GM13976 (cell line): Measurements from ENCODE around the gene GNG11.

Experiments used
- DNase-seq: peaks from one replicate; pipeline ENCODE4 v3.0.0; 2012; ENCODE audit warnings: low spot score
- in situ Hi-C: fragments of 300-500 bp; cut with MboI; formaldehyde crosslinking; loops from one replicate; pipeline ENCODE4 v1.12.0; 2022; ENCODE audit warnings: low sequenced_read_pairs, mixed read lengths, inconsistent platforms; ENCODE audit not compliant: unreplicated experiment
- TF ChIP-seq, protein P1 (sequence below): IDR thresholded peaks from 2 replicates; pipeline ENCODE4 v1.5.1; 2012; ENCODE audit warnings: borderline replicate concordance, mild to moderate bottlenecking; ENCODE audit not compliant: insufficient read depth; ENCODE audit errors: extremely low read depth, missing control alignments, control extremely low read depth

Gene GNG11

DNA sequence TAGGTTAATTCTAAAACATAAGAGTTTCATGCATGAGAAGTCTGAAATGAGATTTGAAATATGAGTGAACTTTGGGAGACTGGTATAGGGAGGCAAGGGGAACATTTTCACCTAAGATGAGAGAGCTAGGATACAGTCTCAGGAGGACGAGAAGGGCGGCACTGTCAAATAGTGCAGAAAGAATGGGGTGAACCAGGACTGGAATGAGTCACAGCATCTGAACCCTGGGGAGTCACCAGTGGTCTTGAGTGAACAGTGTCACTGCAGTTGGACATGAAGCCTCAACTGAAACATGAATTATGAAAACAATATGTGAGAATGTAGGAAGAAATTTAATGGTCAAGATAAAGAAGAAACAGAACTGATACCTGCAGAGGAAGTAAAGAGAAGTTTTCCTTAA is 33.8 kb downstream of the GNG11 start:
- DNase-seq: no peak
- TF ChIP-seq, protein P1, sequence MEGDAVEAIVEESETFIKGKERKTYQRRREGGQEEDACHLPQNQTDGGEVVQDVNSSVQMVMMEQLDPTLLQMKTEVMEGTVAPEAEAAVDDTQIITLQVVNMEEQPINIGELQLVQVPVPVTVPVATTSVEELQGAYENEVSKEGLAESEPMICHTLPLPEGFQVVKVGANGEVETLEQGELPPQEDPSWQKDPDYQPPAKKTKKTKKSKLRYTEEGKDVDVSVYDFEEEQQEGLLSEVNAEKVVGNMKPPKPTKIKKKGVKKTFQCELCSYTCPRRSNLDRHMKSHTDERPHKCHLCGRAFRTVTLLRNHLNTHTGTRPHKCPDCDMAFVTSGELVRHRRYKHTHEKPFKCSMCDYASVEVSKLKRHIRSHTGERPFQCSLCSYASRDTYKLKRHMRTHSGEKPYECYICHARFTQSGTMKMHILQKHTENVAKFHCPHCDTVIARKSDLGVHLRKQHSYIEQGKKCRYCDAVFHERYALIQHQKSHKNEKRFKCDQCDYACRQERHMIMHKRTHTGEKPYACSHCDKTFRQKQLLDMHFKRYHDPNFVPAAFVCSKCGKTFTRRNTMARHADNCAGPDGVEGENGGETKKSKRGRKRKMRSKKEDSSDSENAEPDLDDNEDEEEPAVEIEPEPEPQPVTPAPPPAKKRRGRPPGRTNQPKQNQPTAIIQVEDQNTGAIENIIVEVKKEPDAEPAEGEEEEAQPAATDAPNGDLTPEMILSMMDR: no peak
- in situ Hi-C loops: no loop called here

DNA sequence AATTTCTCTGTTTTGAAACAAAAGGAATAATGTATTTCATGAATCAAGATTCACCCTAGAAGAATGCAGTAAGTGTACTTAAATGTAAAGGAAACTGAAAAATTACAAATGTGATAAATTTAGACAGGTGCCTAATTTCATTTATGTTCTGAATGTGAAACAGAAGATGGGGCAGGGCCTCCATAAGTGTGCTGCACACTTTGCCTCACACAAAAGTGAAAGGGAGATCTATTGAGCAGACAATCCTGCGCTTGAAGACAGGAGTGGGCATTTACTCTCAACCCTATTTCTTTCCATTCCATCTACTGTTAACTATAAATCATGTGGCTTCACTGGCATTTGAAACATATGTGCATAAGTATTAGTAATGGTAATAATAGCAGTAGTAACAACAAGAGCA is 36.2 kb downstream of the GNG11 start:
- TF ChIP-seq, protein P1: no peak
- in situ Hi-C loops: no loop called here
- no peak for DNase-seq

DNA sequence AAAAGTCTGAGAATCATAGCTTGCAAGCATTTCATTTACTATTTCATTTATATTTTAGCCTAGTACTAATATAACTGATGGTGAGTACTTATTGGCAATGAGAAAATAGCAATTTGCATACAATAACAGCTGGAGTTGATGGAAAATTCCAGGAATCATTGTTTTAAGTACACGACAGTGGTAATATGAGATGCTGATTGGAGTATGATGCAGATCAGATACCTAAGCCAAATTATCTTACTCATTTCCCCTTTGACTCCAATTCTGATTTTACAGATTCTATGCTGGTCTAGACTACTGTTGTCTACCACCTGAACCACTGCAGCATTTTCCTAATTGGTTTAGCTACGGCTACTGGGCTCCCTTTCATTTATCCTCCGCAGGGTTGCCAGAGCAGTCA is 36.7 kb downstream of the GNG11 start:
- no peak for DNase-seq
- TF ChIP-seq, protein P1: no peak
- in situ Hi-C loops: no loop called here

DNA sequence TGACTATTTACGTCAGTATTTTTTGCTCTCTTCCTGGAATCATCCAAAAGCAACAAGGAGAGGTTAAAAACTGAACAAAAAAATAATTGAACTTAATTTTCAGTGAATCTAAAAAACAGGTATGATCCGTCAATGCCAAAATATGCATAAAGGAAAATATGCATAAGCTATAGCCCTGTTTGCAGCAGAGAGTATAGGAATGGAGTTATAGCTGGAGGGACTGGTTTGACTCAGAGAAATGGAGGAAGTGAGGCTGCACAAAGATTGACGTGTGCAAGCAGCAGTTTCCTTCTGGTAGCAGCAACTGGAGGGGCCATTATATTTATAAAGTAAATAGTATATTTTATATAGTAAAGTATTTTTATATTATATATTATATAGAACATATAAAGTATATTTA is 37.1 kb downstream of the GNG11 start:
- in situ Hi-C loops: no loop called here
- TF ChIP-seq, protein P1: no peak
- DNase-seq: no peak

DNA sequence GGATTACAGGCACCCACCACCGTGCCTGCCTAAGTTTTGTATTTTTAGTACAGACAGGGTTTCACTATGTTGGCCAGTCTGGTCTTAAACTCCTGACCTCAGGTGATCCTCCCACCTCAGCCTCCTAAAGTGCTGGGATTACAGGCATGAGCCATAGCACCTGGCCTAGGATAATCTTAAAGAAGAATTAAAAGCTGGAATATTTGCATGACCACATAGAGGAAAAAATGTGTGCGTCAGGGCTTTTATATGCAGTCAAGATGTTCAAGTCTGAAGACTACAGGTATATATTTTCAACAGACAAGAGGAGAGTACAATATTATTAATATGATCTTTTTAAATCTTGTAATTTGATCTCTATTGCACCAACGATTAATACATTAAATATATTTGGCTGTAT is 39.5 kb downstream of the GNG11 start:
- TF ChIP-seq, protein P1: no peak
- in situ Hi-C loops: no loop called here
- no peak for DNase-seq

DNA sequence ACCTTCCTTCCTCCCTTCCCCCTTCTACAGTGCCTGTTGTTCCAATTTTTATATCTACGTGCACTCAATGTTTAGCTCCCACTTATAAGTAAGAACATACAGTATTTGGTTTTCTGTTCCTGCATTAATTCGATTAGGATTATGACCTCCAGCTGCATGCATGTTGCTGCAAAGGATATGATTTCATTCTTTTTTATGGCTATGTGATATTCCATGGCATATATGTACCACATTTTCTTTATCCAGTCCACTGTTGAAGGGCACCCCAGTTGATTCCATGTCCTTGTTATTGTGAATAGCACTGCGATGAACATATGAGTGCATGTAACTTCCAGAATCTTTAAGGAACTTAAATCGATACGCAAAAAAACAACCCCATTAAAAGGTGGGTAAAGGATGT is 42.7 kb downstream of the GNG11 start:
- no peak for DNase-seq
- TF ChIP-seq, protein P1: no peak
- in situ Hi-C loops: no loop called here

DNA sequence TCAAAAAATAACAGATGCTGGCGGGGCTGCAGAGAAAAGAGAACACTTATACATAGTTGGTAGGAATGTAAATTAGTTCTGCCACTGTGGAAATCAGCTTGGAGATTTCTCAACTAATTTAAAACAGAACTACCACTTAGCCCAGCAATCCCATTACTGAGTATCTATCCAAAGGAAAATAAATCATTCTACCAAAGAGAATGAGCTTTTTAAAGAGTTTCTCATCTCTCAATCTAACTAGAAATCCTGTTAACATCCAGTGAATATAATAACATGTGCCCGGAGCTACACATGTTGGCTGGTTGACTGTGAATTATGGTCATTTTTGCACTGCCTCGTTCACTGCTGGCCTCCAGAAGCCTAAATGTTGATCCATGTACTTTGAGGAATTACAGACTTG is 43.3 kb downstream of the GNG11 start:
- no peak for DNase-seq
- in situ Hi-C loops: no loop called here

More for the DNA sequence above, 43.3 kb downstream of the GNG11 start:
- TF ChIP-seq, protein P1: no peak
